DND-41 (cell line): ENCODE measurements around the gene BASP1.

Source experiments
- ATAC-seq: fragments of 200-7000 bp; cut with Tn5 transposase; 3 replicates; pipeline ENCODE4 v1.9.1; 2021; ENCODE audit warnings: low read depth; ENCODE audit not compliant: insufficient read depth
- DNase-seq: peaks from one replicate; pipeline ENCODE4 v3.0.0-alpha.2; 2020
- H2AFZ ChIP-seq: 2 replicates; pipeline ENCODE4 v1.6.0; 2012; ENCODE audit warnings: low read depth, low read length
- H3K27ac ChIP-seq: 2 replicates; pipeline ENCODE4 v1.5.1; 2012; ENCODE audit warnings: low read length, inconsistent platforms
- H3K27me3 ChIP-seq: fragments of 200-600 bp; sonication (generic); 2 replicates; pipeline ENCODE4 v1.6.0; 2012; ENCODE audit warnings: low read length, mild to moderate bottlenecking, inconsistent platforms; ENCODE audit not compliant: insufficient read depth, poor library complexity
- H3K36me3 ChIP-seq: 2 replicates; pipeline ENCODE4 v1.5.1; 2012; ENCODE audit warnings: low read length, inconsistent platforms; ENCODE audit not compliant: insufficient read depth
- H3K4me1 ChIP-seq: 2 replicates; pipeline ENCODE4 v1.5.1; 2012; ENCODE audit warnings: mild to moderate bottlenecking, low read length; ENCODE audit not compliant: insufficient read depth
- H3K4me2 ChIP-seq: 2 replicates; pipeline ENCODE4 v1.6.0; 2012; ENCODE audit warnings: mild to moderate bottlenecking, moderate library complexity, low read length, inconsistent platforms; ENCODE audit not compliant: insufficient read depth
- H3K4me3 ChIP-seq, 2 experiments: fragments of 200-600 bp in 1 of 2; shearing (Covaris generic) in 1 of 2; 2 replicates each; pipeline ENCODE4 v1.5.1; 2012 to 2016; ENCODE audit warnings: inconsistent platforms in 2 of 2, low read length in 2 of 2, mild to moderate bottlenecking in 2 of 2, low read depth in 1 of 2, moderate library complexity in 1 of 2
- H3K79me2 ChIP-seq: 2 replicates; pipeline ENCODE4 v1.6.0; 2012; ENCODE audit warnings: low read length, inconsistent platforms; ENCODE audit not compliant: insufficient read depth
- H3K9ac ChIP-seq: 2 replicates; pipeline ENCODE4 v1.6.0; 2012; ENCODE audit warnings: low read depth, mild to moderate bottlenecking, inconsistent platforms, low read length, moderate library complexity
- H3K9me3 ChIP-seq: 2 replicates; pipeline ENCODE4 v1.5.1; 2012; ENCODE audit warnings: low read length, moderate library complexity, mild to moderate bottlenecking, inconsistent platforms; ENCODE audit not compliant: insufficient read depth, severe bottlenecking
- H4K20me1 ChIP-seq: 2 replicates; pipeline ENCODE4 v1.6.0; 2012; ENCODE audit warnings: low read length; ENCODE audit not compliant: insufficient read depth
- CTCF ChIP-seq: IDR thresholded peaks from 2 replicates; pipeline ENCODE4 v1.5.1; 2012; ENCODE audit warnings: borderline replicate concordance, low read length, moderate library complexity, mild to moderate bottlenecking; ENCODE audit not compliant: poor library complexity, severe bottlenecking; ENCODE audit errors: extremely low read depth
- EZH2 ChIP-seq: IDR thresholded peaks from 3 replicates; pipeline ENCODE4 v1.6.1; 2012; ENCODE audit warnings: borderline replicate concordance, low read depth, mild to moderate bottlenecking, moderate library complexity, low read length, inconsistent platforms; ENCODE audit not compliant: severe bottlenecking

BASP1 gene

GRCh38 chr5:17255471-17256021 lies 38.1 kb downstream of the BASP1 start:
- Histone ChIP-seq H3K4me3 (no peak overlapping the region), H3K36me3 (no peaks in the 10 kb centered on the region), H3K4me1 (no peaks in the 10 kb centered on the region), H3K9me3 (no peaks in the 10 kb centered on the region), H3K4me2 (no peak overlapping the region), H3K9ac (no peak overlapping the region), H2AFZ (no peak overlapping the region), H3K27ac (no peak overlapping the region), H3K79me2 (no peaks in the 10 kb centered on the region), H4K20me1 (no peaks in the 10 kb centered on the region), H3K27me3 (no peaks in the 10 kb centered on the region)
- ATAC-seq (no peak), DNase-seq (no peak)
- TF ChIP-seq EZH2 (no peak), CTCF (no peak)

- Histone ChIP-seq H3K9me3 (no peaks in the 10 kb centered on the region), H3K27ac (no peak overlapping the region), H3K4me1 (no peaks in the 10 kb centered on the region), H3K79me2 (no peaks in the 10 kb centered on the region), H2AFZ (no peak overlapping the region), H3K9ac (no peak overlapping the region), H3K36me3 (no peaks in the 10 kb centered on the region), H3K27me3 (no peaks in the 10 kb centered on the region), H3K4me3 (no peak overlapping the region), H4K20me1 (no peaks in the 10 kb centered on the region), H3K4me2 (no peak overlapping the region)
- no peak for TF ChIP-seq CTCF
- no peak for TF ChIP-seq EZH2
- no peak for DNase-seq
- ATAC-seq: no peak
Measured at GRCh38 chr5:17256171-17256570, 38.7 kb downstream of the BASP1 start.

- no peaks in the 10 kb centered on the region for H4K20me1 ChIP-seq
- no peaks in the 10 kb centered on the region for H3K36me3 ChIP-seq
- no peaks in the 10 kb centered on the region for H3K27me3 ChIP-seq
- no peak overlapping the region for H3K9ac ChIP-seq
- H3K27ac ChIP-seq: no peak overlapping the region
- H3K4me1 ChIP-seq: no peaks in the 10 kb centered on the region
- no peaks in the 10 kb centered on the region for H3K79me2 ChIP-seq
- no peak overlapping the region for H3K4me2 ChIP-seq
- TF ChIP-seq EZH2 (no peak), CTCF (no peak)
- ATAC-seq (no peak), DNase-seq (no peak)
- no peaks in the 10 kb centered on the region for H3K9me3 ChIP-seq
- H2AFZ ChIP-seq: no peak overlapping the region
- H3K4me3 ChIP-seq: no peak overlapping the region
Measured at GRCh38 chr5:17256839-17257238, 39.4 kb downstream of the BASP1 start.

GRCh38 chr5:17257705-17258273 lies 40.4 kb downstream of the BASP1 start:
- no peak overlapping the region for H2AFZ ChIP-seq
- DNase-seq: no peak
- TF ChIP-seq CTCF: no peak
- no peak for TF ChIP-seq EZH2
- no peaks in the 10 kb centered on the region for H3K36me3 ChIP-seq
- H4K20me1 ChIP-seq: no peaks in the 10 kb centered on the region
- H3K9me3 ChIP-seq: no peaks in the 10 kb centered on the region
- no peak for ATAC-seq
- H3K4me3 ChIP-seq: no peak overlapping the region
- H3K27ac ChIP-seq: no peak overlapping the region
- no peaks in the 10 kb centered on the region for H3K27me3 ChIP-seq
- no peak overlapping the region for H3K4me2 ChIP-seq
- H3K9ac ChIP-seq: no peak overlapping the region
- H3K79me2 ChIP-seq: no peaks in the 10 kb centered on the region
- H3K4me1 ChIP-seq: no peaks in the 10 kb centered on the region
